D721Med (cell line): Measurements from ENCODE around the gene OR2T8.
A peak's percentile ranks its signal among the peaks of the same experiment; 100 is the strongest.

Experiments used
- DNase-seq: peaks from one replicate; pipeline ENCODE4 v3.0.0; 2011; ENCODE audit warnings: low spot score; ENCODE audit not compliant: insufficient read length
- FAIRE-seq: peaks from 2 replicates; lab custom pipeline; 2011; peaks lifted over from hg19 to GRCh38; lab: Jason Lieb, UNC
- TF ChIP-seq, protein P1 (sequence below): IDR thresholded peaks from 2 replicates; pipeline ENCODE4 v1.5.1; 2012; ENCODE audit warnings: mild to moderate bottlenecking, control low read depth; ENCODE audit not compliant: insufficient read depth; ENCODE audit errors: missing control alignments

OR2T8 gene

GRCh38 chr1:247961791-247962190 lies 41.7 kb downstream of the OR2T8 start:
- FAIRE-seq (no peak), DNase-seq (no peak)

DNA sequence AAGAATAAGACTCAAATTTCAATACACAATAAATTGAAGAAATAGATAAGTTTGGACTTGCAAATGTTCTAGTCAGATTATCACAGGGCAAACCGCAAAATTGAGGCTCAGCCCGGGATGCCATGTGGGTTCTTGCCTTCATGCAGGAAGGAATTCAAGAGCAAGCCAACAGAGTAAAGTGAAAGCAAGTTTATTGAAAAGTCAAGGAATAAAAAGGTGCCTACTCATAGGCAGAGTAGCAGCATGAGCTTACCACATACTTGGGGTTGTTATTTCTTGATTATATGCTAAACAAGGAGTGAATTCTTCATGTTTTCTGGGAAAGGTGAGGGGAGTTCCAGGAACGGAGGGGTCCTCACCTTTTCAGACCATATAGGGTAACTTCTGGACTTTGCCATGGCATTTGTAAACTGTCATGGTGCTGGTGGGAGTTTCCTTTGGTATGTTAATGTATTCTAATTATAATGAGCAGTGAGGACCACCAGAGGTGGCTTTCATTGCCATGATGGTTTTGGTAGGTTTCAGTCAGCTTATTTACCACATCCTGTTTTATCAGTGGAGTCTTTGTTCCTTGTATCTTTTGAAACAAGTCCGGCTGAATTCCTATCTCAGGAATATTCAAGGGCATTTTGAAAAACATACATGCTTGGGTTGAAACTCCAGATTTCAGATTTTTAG lies 43.0 kb downstream of the OR2T8 start:
- DNase-seq = no peak
- FAIRE-seq = no peak
- TF ChIP-seq, protein P1, sequence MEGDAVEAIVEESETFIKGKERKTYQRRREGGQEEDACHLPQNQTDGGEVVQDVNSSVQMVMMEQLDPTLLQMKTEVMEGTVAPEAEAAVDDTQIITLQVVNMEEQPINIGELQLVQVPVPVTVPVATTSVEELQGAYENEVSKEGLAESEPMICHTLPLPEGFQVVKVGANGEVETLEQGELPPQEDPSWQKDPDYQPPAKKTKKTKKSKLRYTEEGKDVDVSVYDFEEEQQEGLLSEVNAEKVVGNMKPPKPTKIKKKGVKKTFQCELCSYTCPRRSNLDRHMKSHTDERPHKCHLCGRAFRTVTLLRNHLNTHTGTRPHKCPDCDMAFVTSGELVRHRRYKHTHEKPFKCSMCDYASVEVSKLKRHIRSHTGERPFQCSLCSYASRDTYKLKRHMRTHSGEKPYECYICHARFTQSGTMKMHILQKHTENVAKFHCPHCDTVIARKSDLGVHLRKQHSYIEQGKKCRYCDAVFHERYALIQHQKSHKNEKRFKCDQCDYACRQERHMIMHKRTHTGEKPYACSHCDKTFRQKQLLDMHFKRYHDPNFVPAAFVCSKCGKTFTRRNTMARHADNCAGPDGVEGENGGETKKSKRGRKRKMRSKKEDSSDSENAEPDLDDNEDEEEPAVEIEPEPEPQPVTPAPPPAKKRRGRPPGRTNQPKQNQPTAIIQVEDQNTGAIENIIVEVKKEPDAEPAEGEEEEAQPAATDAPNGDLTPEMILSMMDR = no peak

More at GRCh38 chr1:247961791-247962190, 41.7 kb downstream of the OR2T8 start:
- TF ChIP-seq, protein P1 = no peak

DNA sequence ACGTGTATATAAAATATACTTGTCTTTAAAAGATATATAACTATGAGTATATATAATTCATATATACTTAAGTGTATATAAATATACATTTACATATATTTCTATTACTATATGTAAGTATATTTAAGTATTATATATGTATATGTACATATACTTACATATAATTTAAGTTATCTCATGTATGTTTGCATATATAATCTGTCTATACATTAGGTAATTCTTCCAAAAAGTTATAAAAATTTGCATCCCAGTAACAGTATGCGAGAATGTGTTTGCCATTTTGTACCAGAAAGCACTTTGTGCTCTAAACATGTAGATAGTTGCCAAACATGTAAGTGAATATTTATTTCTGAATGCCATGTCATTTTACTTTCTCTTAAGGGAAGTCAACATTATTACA lies 44.9 kb downstream of the OR2T8 start, which contains the start of gene OR2AK2:
TSS of gene OR2AK2 (plus strand) at position 301 of the 400 bp plus-strand sequence. CDS start 144 bp downstream, outside the sequence.
- FAIRE-seq = peak; percentile 29
- DNase-seq = no peak
- TF ChIP-seq, protein P1 = no peak

GRCh38 chr1:247966532-247967204 lies 46.6 kb downstream of the OR2T8 start:
- FAIRE-seq = no peak
- no peak for DNase-seq
- TF ChIP-seq, protein P1 = no peak
